ENCODE data around the gene PRAMEF17.
"Not testable (repeated sequence)": the region's sequence is repeated elsewhere in the genome, so short reads cannot be mapped to it uniquely, and the experiment has no call there.

The PRAMEF17 gene, protein sequence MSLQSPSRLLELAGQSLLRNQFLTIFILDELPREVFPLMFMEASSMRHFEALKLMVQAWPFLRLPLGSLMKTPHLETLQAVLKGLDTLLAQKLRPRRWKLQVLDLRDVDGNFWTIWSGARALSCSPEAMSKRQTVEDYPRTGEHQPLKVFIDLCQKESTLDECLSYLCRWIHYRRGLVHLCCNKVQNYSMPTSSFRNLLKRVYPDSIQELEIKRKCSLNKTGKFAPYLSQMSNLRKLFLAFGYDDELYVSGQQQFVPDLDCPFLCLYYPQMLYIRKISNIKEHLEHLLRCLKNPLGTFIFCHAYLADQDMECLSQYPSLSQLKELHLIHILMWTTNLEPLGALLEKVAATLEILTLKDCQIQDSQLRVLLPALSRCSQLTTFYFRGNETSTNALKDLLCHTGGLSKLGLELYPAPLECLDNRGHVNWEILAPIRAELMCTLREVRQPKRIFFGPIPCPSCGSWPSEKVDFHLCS

DNA sequence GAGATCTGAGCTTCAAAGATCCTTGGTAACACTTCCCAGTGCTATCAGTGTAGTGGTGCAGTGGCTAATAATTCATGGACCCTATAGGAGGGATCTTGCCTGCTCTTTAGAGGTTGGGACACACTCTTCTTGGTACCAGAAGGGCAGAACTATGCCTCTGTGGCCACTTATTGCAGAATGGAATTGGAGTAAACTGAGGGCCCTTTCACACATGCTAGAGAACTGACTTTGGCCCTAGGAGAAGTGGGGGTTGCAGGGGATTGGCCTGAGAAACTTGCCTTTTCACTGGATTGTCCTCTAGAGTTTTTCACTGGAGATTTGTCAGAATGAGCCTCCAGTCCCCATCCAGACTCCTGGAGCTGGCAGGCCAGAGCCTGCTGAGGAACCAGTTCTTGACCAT lies at the start of gene PRAMEF17:
Gene PRAMEF17 (plus strand): TSS at position 301 of the 400 bp plus-strand sequence. CDS start 26 bp downstream, at position 327.
- DNase-seq (ENCODE audit: low read depth in 2 of 2), result not testable (repeated sequence)

DNA sequence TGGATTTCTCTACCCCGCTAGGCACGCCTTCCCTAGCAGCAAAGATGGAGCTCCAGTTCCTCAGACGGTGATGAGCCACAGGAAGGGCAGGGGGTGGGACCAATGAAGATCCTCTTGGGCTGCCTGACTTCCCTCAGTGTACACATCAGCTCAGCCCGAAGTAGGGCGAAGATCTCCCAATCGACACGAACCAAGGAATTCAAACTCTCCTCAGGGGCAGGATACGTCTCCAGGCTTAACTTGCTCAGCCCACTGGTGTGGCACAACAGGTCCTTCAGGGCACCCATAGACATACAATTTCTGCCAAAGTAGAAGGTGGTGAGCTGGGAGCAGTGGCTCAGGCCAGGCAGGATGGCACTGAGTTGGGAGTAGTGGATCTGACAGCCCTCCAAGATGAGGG lies 46.9 kb upstream of the PRAMEF17 start:
- not testable (repeated sequence) for DNase-seq (ENCODE audit: low read depth in 2 of 2)

DNA sequence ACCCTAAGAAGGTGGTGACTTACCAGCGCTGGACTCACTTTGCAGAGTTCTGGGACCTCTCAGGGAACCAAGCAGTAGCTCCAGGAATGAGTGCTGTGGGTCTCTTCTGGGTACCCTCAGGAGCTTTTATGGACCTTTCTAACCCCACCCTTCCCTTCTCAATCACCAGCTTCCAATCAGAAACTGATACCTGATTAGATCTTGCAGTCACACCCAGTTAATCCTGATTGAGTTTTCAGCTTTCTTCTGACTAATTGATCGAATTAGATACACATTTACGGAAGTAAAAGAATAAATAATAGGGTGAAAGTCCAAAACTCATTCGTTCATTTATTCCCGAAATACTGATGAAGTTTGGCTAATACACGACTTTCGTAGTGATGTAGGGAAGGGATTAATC lies 42.4 kb upstream of the PRAMEF17 start, which contains the start of gene PRAMEF14:
Gene PRAMEF14 (minus strand): TSS at position 101 of the 400 bp plus-strand sequence. CDS start 1,820 bp downstream, outside the sequence.
- not testable (repeated sequence) for DNase-seq (ENCODE audit: low read depth in 2 of 2)

DNA sequence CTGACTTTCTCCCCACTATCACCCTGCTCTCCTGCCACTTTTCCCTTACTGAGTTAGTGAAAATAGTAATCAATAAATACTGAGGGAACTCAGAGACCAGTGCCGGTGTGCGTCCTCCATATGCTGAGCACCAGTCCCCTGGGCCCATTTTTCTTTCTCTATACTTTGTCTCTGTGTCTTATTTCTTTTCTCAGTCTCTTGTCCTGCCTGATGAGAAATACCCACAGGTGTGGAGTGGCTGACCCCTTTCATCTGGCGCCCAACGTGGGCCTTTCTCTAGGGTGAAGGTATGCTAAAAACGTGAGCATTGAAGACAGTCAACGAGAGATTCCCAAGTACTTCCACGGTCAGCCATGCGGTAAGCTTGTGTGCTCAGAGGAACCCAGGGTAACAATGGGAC lies 36.0 kb upstream of the PRAMEF17 start:
- not testable (repeated sequence) for DNase-seq (ENCODE audit: low read depth in 2 of 2)

DNA sequence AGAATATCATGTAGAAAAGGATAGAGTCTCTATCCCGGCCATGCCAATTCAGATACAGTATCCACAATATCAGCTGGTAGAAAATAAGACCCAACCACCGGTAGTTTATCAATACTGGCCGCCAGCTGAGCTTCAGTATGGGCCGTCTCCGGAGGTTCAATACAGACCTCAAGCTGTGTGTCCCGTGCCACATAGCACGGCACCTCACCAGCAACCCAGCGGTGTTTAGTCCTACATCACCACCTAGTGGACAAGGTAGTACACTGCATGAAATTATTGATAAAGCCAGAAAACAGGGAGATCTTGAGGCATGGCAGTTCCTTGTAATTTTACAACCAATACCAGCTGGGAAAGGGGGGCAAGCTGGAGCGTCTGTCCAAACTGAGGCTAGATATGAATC lies 35.0 kb upstream of the PRAMEF17 start:
- not testable (repeated sequence) for DNase-seq (ENCODE audit: low read depth in 2 of 2)

DNA sequence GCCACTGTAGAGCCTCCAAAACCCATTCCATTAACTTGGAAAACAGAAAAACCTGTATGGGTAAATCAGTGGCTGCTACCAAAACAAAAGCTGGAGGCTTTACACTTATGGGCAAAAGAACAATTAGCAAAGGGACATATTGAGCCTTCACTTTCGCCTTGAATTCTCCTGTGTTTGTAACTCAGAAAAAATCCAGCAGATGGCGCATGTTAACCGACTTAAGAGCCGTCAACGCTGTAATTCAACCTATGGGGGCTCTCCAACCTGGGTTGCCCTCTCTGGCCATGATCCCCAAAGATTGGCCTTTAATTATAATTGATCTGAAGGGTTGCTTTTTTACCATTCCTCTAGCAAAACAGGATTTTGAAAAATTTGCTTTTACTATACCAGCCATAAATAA lies 32.7 kb upstream of the PRAMEF17 start:
- DNase-seq (ENCODE audit: low read depth in 2 of 2), result not testable (repeated sequence)

DNA sequence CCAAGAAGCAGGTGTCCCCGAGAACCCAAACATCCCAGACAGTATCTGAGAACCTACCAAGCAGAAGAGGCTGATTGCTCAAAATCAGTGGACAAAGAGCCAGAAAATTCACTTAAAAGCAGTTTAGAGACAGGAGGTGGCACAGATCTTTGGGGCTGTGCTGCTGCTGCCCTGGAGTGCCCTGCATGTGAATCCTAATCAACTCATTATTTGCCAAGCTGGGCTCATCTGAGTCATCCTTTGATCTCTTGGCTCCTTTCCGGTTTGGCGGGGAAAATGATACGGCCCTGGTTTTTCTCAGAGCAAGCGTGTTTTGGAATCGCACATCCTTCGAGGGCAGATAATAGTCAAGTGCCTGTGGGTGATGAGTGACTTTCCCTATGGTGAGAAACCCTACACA lies 27.1 kb upstream of the PRAMEF17 start:
- DNase-seq (ENCODE audit: low read depth in 2 of 2), result not testable (repeated sequence)

DNA sequence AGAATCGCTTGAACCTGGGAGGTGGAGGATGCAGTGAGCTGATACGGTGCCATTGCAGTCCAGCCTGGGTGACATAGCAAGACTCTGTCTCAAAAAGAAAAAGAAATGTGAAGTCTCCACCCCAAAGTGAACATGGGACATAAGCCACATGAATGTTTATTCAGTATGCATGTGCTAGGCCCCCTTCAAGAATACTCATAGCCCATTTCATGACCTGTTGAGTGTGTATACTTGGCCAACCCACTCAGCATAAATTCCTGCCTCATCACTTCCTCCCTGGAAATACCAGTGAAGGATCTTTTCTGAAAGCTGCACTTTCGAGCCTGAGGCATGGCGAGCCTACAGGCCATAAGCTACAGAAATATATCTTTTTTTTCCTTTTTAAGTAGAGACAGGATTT lies 24.5 kb upstream of the PRAMEF17 start:
- DNase-seq (ENCODE audit: low read depth in 2 of 2), result not testable (repeated sequence)

DNA sequence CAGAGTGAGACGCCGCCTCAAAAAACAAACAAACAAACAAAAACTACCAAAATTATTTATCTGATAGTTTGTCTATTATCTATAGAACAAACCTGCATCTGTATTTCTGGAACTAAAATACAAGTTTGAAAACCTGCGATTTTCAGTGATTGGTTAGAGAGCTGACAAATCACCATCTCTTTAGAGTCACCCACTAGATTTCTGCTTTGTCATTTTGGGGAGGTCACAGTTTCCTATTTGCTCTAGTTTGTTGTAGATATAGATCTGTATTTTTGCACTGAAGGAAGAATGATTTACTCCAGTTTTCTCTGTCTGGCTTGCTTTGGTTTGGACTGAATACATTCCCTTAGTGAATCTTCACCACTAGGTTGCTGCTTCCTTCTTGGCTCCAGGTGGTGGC lies 22.9 kb upstream of the PRAMEF17 start:
- DNase-seq (ENCODE audit: low read depth in 2 of 2), result not testable (repeated sequence)

DNA sequence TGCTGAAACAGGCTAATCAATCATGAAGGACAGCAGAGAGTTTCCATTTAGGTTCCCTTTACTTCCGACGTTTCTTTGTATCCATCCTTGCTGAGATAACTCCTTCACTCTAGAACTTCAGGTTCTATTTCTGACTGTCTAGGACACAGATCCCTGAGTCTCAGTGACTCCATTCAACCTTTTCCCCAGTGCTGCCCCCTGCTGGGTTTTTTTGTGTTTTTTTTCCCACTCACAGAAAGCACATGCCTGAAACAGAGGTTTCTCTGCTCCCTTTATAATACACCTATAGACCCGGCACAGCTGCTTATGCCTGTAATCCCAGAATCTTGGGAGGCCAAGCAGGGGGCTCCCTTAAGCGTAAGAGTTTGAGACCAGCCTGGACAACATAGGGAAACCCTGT lies 20.9 kb upstream of the PRAMEF17 start:
- DNase-seq (ENCODE audit: low read depth in 2 of 2), result not testable (repeated sequence)

DNA sequence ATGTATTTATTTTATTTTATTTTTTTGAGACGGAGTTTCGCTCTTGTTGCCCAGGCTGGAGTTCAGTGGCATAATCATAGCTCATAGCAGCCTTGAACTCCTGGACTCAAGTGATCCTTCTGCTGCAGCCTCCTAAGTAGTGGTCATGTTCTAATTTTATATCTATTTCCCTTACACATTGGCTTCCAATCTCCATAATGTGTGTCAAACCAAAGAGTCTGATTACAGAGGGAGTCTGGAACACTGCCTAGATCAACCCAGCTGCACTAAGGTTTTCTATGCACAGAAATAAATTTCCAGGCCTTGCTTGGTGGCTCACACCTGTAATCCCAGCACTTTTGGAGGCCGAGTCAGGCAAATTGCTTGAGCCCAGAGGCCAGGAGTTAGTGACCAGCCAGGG lies 10.4 kb upstream of the PRAMEF17 start:
- not testable (repeated sequence) for DNase-seq (ENCODE audit: low read depth in 2 of 2)

DNA sequence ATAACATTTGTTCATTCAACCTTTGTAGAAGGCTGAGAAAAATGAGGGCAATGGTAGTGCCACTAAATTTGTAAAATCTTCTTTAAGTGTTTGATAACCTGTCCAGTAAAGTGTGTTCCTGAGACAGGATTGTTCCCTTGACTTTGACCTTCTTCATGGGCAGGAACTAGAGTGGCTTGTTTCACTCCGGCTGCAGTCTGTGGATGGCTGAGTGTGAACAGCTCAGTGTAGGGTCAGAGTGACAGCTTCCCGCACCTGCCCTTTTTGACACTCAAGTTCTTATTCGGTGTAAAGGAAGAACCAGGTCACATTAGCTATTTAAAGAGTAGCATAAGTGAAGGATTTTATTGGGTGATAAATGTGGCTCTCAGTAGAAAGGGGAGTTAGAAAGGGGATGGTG lies 9.1 kb upstream of the PRAMEF17 start:
- DNase-seq (ENCODE audit: low read depth in 2 of 2), result not testable (repeated sequence)

DNA sequence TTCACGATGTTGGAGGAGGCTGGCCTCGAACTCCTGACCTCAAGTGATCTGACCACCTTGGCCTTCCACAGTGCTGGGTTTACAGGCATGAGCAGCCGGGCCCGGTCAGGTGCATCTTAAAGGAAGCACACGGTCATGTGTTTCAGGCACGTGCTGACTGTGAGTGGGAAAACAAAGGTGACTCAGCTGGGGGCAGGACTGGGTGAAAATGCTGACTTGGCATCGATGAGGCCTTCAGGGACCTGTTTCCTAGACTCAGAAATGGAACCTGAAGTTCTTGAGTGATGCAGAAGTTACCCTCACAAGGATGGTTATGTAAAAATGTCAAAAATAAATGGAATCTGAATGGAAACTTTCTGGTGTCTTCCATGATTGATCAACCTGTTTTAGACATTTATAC lies 3.6 kb downstream of the PRAMEF17 start:
- not testable (repeated sequence) for DNase-seq (ENCODE audit: low read depth in 2 of 2)

DNA sequence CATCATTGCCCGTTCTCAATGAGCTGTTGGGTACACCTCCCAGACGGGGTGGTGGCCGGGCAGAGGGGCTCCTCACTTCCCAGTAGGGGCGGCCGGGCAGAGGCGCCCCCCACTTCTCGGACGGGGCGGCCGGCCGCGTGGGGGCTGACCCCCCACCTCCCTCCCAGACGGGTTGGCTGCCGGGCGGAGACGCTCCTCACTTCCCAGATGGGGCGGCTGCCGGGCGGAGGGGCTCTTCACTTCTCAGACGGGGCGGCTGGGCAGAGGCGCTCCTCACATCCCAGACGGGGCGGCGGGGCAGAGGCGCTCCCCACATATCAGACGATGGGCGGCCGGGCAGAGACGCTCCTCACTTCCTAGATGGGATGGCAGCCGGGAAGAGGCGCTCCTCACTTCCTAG lies 5.3 kb downstream of the PRAMEF17 start:
- not testable (repeated sequence) for DNase-seq (ENCODE audit: low read depth in 2 of 2)

DNA sequence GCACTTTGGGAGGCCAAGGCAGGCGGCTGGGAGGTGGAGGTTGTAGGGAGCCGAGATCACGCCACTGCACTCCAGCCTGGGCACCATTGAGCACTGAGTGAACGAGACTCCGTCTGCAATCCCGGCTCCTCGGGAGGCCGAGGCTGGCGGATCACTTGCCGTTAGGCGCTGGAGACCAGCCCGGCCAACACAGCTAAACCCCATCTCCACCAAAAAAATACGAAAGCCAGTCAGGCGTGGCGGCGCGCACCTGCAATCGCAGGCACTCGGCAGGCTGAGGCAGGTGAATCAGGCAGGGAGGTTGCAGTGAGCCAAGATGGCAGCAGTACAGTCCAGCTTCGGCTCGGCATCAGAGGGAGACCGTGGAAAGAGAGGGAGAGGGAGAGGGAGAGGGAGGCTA lies 5.9 kb downstream of the PRAMEF17 start:
- not testable (repeated sequence) for DNase-seq (ENCODE audit: low read depth in 2 of 2)

DNA sequence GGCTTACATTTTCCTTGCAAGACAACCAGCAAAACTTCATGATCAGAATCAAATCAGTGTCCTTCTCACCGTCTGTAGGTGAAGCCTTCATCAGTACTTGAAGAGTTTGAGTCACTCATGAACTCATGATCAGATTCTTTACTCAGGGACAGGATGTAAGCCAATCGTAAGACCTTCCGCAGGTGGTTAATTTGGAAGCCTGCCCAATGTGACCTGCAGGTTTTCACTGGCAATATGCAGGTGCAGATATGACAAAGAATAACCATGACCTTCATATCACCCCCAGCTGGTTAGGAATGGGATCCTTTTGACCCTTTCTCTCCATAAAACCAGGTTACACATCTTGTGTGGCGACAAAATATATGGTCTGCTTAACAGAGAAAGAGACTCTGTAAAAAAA lies 18.4 kb downstream of the PRAMEF17 start:
- no peak for DNase-seq (ENCODE audit: low read depth in 2 of 2)

DNA sequence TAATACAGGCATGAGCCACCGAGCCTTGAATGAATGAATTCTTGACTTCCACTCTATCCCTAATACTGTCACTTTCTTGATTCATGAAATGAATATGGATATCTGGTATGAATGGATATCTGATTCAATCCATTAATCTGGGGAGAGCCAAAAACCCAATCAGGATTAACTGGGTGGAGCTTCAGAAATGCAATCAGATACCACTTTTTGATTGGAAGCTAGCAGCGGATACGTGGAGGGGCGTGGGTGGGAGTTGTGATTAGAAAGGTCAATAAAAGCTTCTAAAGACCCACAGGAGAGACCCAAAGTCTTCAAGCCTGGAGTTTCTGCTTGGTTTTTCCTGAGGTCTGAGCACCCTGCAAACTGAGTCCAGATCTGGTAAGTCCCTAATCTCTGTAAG lies 20.7 kb downstream of the PRAMEF17 start, which contains the start of gene PRAMEF20:
Gene PRAMEF20 (plus strand): TSS at position 301 of the 400 bp plus-strand sequence. CDS start 5,905 bp downstream, outside the sequence.
- not testable (repeated sequence) for DNase-seq (ENCODE audit: low read depth in 2 of 2)

DNA sequence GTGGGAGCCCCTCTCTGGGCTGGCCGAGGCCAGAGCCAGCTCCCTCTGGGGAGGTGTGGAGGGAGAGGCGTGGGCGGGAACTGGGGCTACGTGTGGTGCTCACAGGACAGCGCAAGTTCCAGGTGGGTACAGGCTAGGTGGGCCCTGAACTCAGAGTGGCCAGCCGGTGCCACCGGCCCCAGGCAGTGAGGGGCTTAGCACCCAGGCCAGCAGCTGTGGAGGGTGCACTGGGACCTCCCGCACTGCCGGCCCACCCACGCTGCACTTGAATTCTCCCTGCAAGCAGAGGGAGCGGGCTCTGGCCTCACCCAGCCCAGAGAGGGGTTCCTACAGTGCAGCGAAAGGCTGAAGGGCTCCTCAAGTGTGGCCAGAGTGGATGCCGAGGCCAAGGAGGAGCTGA lies 41.1 kb downstream of the PRAMEF17 start:
- DNase-seq (ENCODE audit: low read depth in 2 of 2), result no peak

DNA sequence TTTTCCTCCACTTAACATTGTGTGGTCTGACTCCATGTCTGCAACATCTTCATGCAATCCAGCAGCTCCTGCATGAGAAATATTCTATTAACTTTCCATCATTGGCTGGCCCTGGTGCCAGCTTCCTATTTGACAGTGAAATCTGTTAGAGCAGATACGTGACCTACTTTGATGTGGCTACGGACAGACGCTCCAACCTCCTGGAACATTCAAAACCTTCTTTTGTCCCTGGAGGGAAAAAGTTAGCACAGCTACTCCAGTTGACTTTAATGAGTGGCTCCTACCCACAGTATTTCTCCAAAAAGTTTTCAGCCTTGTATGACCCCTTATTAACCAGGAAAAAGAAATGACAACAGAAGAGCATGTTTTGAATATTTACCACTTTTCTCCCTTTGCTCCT lies 42.8 kb downstream of the PRAMEF17 start:
- DNase-seq (ENCODE audit: low read depth in 2 of 2), result no peak

DNA sequence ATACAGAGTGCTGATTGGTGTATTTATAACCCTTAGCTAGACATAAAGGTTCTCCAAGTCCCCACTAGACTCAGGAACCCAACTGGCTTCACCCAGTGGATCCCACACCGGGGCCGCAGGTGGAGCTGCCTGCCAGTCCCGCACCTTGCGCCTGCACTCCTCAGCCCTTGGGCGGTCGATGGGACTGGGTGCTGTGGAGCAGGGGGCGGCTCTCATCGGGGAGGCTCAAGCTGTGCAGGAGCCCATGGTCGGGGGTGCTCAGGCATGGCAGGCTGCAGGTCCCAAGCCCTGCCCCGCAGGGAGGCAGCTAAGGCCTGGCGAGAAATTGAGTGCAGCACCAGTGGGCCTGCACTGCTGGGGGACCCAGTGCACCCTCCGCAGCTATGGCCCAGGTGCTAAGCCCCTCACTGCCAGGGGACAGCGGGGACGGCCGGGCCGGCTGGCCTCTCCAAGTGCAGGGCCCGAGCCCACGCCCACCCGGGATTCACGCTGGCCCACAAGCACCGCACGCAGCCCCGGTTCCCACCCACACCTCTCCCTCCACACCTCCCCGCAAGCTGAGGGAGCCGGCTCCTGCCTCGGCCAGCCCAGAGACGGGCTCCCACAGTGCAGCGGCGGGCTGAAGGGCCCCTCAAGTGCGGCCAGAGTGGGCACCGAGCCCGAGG lies 44.4 kb downstream of the PRAMEF17 start:
- not testable (repeated sequence) for DNase-seq (ENCODE audit: low read depth in 2 of 2)

DNA sequence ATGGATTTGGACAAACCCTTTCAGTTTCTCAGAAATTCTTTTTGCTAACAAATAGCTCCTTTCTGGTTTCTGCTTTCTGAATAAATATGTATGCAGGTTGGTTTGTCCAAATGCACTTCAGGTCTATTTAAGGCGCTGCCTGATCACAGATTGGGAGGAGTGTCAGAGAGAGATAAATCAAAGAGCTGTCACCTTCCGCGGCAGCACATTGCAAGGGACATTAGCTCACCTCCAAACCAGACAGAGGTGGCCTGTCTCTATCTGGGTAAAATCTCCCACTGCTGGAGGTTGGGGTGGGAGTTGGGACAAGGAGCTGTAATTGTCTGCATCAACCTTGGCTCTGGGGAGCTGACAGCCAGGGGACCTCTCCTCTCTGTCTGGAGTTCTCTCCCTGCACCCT lies 46.0 kb downstream of the PRAMEF17 start:
- no peak for DNase-seq (ENCODE audit: low read depth in 2 of 2)

DNA sequence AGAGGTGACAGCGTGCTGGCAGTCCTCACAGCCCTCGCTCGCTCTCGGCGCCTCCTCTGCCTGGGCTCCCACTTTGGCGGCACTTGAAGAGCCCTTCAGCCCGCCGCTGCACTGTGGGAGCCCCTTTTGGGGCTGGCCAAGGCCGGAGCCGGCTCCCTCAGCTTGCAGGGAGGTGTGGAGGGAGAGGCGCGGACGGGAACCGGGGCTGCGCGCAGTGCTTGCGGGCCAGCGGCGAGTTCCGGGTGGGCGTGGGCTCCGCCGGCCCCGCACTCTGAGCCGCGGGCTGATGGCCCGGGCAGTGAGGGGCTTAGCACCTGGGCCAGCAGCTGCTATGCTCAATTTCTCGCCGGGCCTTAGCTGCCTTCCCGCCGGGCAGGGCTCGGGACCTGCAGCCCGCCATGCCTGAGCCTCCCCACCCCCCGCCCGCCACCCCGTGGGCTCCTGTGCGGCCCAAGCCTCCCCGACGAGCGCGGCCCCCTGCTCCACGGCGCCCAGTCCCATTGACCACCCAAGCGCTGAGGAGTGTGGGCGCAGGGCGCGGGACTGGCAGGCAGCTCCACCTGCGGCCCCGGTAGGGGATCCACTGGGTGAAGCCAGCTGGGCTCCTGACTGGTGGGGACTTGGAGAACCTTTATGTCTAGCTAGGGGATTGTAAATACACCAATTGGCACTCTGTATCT lies 49.8 kb downstream of the PRAMEF17 start:
- not testable (repeated sequence) for DNase-seq (ENCODE audit: low read depth in 2 of 2)
